HG03025 (cell line): ENCODE data around the gene ARL4D.

ENCODE experiments used
- ATAC-seq: cut with Tn5 transposase; IDR thresholded peaks from one replicate; pipeline ENCODE4 v1.9.1; 2021; ENCODE audit warnings: mild to moderate bottlenecking, moderate library complexity; ENCODE audit not compliant: unreplicated experiment, low FRiP score

The ARL4D gene

DNA sequence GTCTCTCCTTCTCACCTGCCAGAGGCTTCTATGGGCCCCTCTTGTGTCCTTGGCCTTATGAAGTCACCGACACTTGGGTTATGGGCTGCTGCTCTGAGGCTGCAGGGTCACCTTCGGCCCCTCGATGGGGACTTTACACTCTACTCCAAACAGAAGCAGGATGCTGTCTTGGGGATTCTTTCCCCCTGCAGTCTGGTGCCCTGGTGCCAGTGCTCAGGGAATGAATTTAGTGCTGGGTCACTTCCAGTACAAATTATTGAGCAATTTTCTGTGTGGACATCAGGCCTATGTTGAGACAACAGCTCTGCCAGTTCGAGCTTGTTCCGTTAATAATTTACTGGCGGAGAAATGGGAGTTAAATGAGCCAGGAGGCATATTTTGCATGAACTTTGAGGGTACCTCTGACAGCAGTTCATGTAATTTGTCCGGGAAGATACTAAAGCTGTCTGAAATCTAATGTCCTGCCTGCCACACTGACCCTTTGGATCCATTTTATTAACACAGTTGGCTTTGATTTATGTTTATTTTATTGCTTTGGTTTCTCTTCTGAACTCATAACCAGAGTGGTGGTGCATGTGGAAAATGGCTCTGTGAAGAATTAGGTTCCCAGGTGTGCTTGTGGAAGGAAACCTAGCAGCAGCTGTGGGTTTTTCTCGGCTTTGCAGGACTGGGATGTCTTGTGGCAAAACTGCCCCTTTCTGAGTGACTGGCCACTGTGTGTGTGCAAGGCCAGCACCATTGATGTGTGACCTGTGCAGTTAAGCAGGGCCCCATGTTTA is 50.9 kb downstream of the ARL4D start:
- no peak for ATAC-seq
